Germinal center (tissue), 1 donor: ENCODE results near the gene CELF4.

ENCODE experiments used
- DNase-seq: peaks from one replicate; pipeline ENCODE4 v3.0.0; 2012; ENCODE audit warnings: mixed read lengths, low spot score

The CELF4 gene

DNA sequence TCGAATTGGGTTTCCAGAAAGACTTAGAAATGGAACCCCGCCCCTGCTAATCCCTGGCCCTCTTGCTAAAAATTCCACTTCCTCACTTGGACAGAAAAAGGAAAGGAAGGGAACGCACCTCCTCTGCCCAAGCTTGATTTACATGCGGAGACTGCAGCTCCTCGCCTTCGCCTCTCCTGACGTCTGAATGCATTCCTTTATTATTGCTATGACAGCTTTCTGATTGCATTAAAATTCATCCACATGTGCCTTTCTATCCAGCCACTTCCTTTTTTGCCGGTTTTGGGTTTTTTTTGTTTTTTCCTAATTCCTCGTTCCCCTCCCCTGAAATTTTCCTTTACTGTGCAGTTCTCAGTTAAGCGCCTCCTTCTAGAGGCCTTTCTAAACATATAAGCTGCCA lies 287.8 kb downstream of the CELF4 start:
- no peak for DNase-seq

DNA sequence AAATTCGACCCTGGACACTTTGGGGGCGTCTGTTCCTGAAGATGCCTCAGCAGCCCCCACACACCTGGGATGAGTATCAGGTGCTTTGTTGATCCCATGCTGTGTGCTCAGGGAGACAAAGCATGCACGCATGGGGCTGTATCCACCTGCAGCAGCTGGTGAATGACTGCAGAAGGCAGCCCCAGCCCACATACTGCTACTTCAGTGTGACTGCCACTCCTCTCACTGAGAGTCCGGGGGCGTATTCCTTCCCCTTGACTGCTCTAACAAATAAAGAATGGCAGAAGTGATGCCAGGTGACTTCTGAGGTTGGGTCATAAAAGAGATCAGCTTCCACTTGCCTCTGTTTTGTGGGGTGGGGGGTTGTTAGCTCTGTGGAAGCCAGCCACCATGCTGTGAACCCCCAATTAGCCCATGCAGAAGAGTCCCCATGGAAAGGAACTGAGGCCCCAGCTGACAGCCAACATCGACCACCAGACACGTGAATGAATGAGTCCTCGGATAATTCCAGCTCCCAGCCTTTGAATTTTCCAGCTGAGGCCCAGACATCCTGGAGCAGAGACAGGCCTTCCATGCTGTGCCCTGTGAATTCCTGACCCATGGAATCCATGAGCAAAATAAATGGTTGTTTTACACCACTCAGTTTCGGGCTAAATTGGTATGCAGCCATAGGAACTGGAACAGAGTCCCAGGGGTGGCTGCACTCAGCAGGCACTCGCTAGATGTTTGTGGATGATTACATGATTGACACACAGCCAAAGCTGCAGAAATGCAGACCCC lies 289.3 kb downstream of the CELF4 start:
- DNase-seq = no peak

DNA sequence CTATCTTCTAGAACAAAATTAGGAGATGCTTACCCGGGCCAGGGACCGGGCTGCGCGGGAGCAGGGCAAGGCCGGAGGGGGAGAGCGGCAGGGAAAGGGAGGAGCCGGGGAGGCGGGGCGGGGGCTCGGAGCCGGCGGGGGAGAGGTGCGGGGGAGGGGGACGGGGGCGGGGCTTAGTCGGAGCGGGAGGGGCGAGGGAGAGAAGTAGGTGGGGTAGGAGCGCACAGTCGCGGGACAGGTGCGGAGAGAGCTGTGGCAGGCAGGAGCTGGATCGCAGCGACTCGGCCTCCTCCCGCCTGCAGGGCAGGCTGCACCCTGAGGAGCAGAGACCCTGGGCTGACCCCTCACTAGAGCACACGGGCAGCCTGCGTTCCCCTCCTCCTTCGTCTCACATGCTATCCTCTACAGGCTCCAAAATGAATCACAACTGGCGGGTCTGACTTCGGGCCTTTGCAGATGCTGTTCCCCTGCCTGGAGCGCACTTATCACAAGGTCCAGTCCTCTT lies 290.3 kb downstream of the CELF4 start:
- no peak for DNase-seq

DNA sequence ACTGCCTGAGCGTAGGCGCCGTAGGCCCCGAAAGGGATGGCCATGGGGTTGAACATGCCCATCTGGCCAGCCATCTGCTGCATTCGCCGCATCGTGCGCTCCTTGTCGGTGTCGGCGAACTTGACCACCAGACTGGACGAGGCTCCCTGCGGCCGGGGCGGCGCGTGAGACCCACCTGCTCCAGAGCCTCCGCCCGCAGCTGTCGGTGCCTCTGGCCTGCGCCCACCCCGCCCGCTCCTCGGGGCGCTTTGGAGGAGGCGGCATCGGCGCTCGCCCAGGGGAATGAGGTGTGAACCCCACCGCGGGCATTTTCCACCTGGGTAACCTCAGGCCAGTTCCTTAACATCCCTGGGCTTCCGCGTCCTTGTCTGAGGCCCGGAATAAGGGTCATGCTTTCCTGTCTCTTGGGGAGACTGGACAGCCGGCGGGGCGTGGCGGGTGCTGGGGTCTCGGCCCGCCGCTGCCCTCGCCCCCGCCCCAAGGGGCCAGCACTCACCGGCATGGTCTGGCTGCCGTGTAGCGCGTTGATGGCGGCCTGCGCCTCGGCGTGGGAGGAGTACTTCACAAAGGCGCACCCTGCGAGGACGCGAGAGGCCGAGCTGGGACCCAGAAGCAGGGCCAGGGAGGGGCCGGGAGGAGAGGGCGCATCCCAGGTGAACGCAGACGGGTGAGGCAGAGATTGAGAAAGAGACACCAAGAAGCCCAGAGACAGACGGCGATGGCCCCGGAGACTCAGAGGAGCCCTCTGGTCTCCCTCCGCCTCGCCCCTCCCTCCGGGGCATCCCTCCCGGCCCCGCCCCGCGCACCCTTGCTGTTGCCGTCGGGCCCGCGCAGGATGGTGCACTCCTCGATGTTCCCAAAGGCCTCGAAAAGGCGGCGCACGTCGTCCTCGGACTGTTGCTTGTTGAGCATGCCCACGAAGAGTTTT lies 291.0 kb downstream of the CELF4 start:
- no peak for DNase-seq

DNA sequence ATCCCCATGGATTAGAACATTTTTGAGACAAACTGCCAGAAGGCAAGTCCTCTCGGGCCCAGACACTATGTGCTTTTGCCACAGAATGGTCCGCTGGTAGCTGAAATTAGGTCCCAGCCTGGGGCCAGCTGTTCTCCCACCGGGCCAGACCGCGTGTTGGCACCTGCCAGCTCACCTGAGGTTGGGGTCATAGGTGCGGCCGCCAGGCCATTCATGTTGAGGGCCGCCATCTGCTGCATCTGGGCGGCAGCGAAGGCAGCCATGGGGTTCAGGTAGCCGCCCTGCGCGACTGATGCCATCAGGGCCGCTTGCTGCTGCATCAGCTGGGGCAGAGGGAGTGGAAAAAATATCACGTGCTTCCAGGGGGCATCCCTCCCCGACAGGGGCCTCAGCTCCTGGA lies 292.8 kb downstream of the CELF4 start:
- no peak for DNase-seq

DNA sequence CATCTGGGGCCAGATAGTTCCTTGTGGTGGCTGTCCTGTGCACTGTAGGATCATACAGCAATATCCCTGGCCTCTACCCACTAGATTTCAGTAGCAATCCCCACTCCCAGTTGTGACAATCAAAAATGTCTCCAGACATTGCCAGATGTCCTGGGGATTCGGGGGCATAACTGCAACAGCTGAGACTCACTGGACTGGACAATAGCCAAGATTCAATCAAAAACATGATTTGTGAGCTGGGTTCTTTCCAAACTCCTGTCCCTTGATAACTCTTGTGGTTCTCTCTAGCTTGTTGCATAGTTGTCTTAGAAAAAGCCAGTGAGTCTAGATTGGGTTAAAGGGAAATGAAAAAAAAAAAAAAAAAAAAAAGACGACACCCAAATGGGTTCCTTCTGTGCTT lies 293.4 kb downstream of the CELF4 start:
- DNase-seq = no peak

DNA sequence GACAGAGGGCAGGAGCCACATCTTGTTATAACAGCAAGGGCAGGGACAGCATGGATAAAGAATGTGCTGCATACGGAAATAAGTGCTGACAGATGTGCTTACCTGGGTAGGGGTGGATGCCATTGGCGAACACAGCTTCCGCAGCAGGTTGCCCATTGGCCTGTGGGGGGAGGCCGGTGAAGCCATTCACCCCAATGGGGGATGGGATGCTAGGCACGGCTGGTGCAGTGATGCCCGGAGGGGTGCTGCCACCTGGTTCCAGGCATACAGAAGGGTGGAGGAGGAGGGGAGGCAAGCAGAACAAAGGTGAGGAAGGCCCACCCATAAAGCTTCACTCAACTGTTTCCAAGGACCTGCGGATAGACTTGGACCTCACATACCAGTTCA lies 294.9 kb downstream of the CELF4 start:
- no peak for DNase-seq

DNA sequence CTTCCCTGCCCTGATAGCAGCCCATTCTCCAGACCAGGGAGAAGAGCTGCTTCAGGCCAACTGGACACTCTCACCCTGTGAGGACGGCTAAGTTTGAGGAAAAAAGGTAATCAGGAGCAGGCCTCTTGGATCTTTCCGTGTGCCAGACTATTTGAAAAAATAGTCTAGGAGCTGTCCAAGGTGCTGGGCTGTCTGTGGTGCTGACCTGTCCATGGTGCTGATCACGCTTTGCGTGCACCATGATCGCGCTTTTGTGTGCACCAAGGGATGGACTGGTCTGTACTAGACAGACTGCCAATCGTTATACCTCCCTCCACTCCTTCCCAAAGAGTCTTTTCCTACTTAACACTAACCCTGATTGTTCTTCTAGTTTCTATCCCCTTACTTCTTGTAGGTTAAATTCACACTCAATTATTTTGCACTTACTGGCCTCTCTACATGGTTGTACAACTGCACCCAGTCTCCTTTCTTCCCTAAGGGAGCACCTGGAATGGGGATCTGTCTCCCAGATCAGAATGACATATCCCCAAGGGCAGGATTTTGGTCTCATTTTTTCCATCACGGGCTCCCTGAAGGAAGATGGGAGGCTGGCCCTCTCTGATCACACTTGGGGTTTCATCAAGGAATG lies 295.4 kb downstream of the CELF4 start:
- no peak for DNase-seq

DNA sequence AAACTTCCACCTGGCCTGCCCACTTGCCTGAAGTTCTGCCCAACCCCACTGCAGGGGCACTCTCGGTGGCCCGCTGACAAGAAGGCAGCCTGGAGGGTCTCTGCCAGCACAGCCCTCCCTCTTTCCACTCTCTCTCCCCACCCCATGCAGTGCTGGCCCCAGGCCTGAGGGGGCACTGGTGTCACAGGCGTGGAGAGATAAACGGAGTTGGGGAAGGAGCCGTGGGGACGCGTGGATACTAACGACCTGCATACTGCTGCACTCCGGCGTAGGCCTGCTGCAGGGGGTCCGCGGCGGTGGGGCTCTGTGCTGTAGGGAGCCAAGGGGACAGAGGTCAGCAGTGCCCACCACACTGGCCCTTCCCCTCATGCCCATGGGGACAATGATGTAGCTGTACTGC lies 299.3 kb downstream of the CELF4 start:
- DNase-seq = no peak

DNA sequence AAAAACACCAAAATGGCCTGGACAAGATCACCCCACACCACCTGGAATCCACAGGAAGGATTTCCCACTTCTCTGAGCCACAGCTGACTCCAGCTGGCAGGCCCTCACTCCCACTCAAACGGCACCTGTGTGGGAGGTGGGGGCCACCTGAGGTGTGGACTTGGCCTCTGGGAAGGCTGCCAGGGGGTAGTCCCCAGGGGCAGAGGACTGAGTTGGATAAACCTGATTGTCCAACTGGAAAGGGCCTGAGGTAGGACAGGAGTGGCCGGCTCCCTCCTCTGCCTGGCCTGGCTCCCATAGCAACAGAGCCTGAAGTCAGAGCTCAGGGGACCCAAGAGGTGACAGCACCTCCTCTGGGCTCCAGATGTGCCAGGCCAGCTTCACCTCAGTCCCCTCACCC lies 300.2 kb downstream of the CELF4 start:
- no peak for DNase-seq

DNA sequence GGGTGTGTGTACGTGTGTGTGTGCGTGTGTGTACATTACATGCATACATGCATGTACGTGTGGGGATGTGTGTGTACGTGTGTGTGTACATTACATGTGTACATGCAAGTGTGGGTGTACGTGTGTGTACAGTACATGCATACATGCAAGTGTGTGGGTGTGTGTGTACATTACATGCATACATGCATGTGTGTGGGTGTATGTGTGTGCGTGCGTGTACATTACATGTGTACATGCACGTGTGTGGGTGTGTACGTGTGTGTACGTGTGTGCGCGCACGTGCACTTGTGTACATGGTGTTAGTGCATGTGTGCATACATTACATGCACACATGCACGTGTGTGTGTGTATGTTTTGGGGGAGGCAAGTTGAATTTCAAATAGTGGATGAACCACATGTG lies 300.6 kb downstream of the CELF4 start:
- DNase-seq = no peak

DNA sequence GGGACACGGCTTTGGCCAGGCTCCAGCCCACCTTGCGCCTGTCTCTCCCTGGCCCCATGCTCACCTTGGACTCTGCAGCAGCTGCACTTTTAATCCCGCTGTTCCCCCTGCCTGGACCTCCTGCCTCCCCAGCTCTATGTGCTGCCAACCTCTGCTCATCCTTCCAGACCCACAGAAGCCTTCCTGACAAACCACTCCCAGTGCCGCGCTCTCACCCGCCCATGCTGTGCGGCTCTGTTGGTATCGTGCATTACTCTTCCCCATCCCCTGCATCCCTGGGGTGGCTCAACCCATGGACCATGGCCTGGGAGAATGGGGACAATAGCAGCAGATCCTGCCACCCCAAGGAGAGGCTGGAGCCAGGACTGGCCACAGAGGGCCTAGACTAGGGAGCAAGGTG lies 303.6 kb downstream of the CELF4 start:
- DNase-seq = no peak

DNA sequence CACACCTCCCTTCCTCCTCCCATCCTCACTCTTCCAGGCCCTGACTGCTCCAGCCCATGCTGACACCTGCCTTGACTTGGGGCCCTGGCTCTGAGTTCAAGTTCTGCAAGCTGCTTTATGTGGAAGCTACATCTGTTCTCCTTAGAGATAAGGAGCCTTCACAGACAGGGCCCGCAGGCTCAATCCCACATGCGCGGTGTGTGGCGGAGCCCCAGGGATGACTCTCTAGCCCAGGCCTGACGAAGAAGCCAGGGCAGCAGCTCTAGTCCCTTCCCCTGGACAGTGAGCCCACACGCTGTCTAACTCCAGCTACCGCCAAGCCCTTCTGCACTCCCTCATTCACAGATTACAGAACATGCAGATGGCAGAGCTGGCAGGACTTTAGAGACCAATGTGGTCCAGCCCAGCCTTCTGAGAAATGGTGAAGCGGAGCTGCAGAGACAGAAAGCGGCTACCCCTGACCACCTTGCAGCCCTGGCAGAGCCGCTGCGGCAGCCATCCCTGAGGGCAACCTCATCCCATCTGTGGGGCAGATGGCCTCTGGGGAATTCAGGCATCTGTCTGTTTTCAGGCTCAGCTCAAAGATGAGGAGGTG lies 304.3 kb downstream of the CELF4 start:
- no peak for DNase-seq

DNA sequence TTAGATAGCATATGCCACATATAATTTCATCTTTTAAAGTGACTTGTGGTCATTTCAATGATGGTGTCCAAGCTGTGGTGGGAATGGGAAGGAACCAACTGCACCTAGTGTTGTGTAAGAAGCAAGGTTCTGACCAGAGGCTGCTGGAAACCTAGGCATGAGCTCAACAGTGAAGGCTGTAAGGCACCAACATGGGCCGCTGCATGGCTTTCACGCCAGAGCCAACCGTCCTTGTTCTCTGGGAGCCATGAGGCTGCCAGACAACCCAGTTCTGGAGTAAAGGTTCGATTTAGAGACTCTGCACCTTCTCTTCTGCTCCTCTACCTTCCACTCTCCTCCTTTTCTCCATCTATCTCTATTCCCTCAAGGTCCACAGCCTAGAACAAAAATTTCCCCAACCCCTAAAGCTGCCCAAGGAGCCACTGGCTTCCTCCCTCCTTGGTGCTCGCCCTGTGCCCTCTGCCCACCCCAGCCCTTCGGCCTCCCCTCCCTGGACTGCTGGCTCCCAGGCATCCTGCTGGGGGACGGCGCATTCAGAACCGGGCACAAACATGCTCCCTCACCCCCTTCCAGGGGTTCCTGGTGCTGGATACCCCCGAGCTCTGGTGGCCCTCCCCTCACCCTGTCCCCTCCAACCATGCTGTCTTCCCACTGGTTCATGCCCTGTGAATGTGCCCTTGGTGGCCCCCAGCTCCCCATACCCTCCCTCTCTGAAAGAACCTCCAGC lies 305.1 kb downstream of the CELF4 start:
- no peak for DNase-seq

DNA sequence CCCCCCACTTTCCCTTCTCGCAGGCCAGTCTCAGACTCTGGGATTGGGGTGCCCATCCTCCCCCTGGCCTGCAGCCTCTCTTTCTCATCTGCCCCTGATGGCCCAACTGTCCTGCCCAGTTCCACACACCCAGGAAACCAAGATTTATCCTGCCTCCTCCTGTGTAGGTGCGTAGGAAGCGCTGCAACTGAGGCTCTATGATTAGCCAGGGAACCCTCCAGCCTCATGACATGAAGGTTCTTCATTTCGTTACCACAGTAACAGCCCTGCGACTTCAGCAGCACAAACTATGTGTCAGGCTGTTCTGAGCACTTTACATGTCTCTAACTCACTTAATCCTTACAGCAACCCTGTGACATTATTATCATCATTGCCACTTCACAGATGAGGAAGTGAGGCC lies 305.9 kb downstream of the CELF4 start:
- DNase-seq = no peak

DNA sequence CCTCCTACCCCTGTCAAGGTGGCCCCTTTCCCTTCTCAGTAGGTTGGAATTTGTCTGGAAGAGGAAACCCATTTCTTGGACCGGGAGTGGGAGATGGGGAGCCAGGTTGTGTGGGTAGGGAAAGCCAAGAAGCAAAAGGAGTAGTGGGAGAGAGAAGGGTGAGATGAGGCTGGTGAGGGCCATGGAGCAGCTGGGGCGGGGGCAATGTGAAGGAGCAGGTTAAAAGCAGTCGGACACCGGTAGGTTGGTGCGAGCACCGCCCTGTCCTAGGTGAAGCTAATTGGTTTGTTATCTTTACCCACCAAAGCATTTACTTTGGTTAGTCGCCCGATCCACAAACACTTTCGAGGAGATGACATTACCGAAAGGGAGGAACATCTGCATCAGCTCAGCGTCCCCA lies 306.8 kb downstream of the CELF4 start:
- DNase-seq = no peak

DNA sequence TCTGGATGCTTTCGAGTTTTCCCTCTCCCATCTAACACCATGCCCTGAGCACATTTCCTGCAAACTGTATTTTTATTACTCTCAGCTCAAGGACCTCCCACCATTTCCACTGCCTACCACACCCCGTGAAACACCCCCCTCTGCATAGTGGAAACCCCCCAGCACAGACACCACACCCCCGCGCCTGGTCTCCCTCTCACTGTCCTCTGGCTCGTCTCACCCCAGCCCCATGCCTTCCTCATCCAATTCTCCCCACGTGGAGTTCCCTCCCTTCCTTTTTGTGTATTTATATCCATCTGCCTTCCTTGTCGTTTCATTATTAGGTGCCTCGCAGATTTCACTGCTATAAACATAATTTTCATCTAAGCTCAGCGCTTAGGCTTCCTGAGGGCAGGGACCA lies 307.5 kb downstream of the CELF4 start:
- no peak for DNase-seq

DNA sequence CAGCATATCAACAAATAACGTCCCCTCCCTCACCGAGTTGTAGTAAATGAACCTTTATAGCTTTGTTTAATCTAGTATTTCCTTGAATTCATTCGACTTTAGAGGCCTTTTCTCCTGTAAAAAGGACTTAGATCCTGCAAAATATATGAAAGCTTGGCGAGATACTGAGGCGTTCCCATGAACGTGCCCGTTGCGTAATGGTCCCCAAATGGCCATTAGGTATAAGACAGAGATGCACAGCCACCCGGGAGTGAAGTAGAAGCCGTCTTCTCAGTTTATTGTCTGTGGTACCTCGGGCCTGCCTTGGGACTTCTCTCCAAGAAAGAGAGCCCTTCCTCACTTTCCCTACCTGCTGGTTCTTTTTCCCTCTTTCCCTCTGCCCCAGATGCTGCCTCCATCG lies 310.6 kb downstream of the CELF4 start:
- DNase-seq = no peak

DNA sequence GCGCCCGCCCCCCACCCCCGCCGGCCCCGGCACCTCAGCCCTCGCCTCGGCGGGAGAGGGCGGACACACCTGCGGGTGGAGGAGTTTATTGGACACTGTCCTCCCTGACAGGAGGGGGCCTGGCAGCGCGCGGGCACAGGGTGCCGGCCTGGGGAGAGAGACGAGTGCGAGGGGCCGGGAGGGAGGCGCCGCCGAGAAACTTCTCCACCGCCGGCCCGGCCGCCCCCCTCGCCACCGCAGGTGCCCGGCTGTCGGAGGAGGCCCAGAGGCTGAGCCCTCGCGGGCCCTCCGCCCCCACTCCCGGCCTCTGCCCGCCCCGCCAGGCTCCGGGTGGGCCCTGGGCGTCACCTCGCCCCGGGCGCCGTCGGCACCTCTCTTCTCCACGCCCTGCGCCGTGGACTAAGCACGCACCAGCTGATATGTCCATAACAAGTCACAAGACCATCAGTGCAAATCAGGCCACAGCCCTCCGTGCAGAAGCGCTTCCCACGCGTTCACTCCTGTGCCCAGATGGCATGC lies 311.3 kb downstream of the CELF4 start:
- no peak for DNase-seq

DNA sequence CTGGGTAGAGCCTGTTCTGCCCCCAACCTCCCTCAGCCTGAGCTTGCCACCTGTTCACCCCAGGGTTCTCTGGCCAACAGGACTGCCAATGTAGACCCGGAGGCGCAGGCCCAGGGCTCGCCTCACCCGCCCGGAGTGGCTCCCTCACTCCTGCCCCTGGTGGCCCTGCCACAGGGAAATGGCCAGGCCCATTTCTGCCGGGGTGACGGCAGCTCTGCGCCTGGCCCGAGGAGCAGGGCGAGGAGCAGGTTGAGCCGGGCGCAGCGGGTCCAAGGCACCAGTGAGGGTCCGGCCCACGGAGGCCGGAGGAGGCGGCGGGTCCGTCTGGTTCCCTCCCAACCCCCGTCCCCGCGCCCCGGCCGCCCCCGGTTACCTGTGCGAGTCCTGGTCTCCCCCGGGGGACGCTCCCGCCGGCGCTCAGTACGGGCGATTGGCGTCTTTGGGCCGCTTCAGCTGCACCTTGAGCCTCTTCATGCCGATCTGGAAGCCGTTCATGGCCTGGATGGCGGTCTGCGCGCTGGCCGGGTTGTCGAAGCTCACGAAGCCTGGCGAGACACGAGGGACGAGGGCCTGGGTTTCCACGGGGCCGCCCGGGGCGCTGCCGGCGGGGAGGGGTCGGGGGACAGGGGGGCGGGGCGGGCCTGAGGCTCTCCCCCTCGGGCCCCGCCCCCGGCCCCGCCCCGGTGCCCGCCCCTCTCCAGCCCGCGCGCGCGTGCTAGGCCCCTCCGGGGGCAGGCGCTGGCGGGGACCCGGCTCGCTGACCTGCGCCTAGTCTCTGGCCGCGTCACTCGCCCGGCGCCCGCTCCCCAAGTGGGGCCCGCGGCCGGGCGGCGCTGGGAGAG lies 312.0 kb downstream of the CELF4 start:
- DNase-seq = peak; percentile 49
